Skin of body (tissue), 2 donors: ENCODE results near the gene PMEL. TPM values are rescaled to one million over a fixed set of nuclear protein-coding genes. Genes with fewer than 3 reads are reported as not detected.

Experiments
- DNase-seq: peaks from one replicate; lab custom pipeline; 2025; lab: John Stamatoyannopoulos, UW
- total RNA-seq: library from RNA; depleted of rRNA; stranded (reverse); fragments of >200 nt; gene quantifications from one replicate; pipeline ENCODE4 v1.2.3, GENCODE V29; 2014

PMEL gene
- total RNA-seq, 1 donor from 2014 or later, result 19.8 TPM

GRCh38 chr12:55942577-55943136, 23.2 kb downstream of the PMEL start:
- DNase-seq, result no peak

- DNase-seq, result no peak
Measured at GRCh38 chr12:55942055-55942454, 23.8 kb downstream of the PMEL start.

GRCh38 chr12:55940065-55940732, 25.6 kb downstream of the PMEL start:
- peak; percentile 66 for DNase-seq

- no peak for DNase-seq
Measured at GRCh38 chr12:55938826-55939501, 26.9 kb downstream of the PMEL start.

- DNase-seq, result no peak
Measured at GRCh38 chr12:55937981-55938380, 27.9 kb downstream of the PMEL start.

GRCh38 chr12:55935738-55936151, 30.1 kb downstream of the PMEL start:
- DNase-seq, result no peak

- DNase-seq, result no peak
Measured at GRCh38 chr12:55934773-55935172, 31.1 kb downstream of the PMEL start.

- DNase-seq, result no peak
Measured at GRCh38 chr12:55933799-55934742, 31.8 kb downstream of the PMEL start.

GRCh38 chr12:55933169-55933798, 32.6 kb downstream of the PMEL start:
- no peak for DNase-seq

- DNase-seq, result peak; percentile 29
Measured at GRCh38 chr12:55932551-55932910, 33.3 kb downstream of the PMEL start.

GRCh38 chr12:55931780-55932550, 33.9 kb downstream of the PMEL start:
- peak; percentile 41 for DNase-seq

GRCh38 chr12:55931317-55931779, 34.5 kb downstream of the PMEL start:
- no peak for DNase-seq

- peak; percentile 92 for DNase-seq
Measured at GRCh38 chr12:55930771-55931316, 35.0 kb downstream of the PMEL start, which contains the start of gene DGKA. Gene DGKA (plus strand): TSS chr12:55931162. CDS start chr12:55936504, 5,342 bp downstream.

- DNase-seq, result no peak
Measured at GRCh38 chr12:55929306-55929791, 36.5 kb downstream of the PMEL start.

- peak; percentile 63 for DNase-seq
Measured at GRCh38 chr12:55927588-55928502, 38.0 kb downstream of the PMEL start, which contains the start of gene PYM1. Gene PYM1 (minus strand): TSS chr12:55927894. CDS start chr12:55927761, 133 bp downstream.

- DNase-seq, result peak; percentile 96
Measured at GRCh38 chr12:55926738-55927587, 38.9 kb downstream of the PMEL start.
